ENCODE measurements around the gene ZNF768.
"Not testable (repeated sequence)": the region's sequence is repeated elsewhere in the genome, so short reads cannot be mapped to it uniquely, and the experiment has no call there.

ZNF768 gene

DNA sequence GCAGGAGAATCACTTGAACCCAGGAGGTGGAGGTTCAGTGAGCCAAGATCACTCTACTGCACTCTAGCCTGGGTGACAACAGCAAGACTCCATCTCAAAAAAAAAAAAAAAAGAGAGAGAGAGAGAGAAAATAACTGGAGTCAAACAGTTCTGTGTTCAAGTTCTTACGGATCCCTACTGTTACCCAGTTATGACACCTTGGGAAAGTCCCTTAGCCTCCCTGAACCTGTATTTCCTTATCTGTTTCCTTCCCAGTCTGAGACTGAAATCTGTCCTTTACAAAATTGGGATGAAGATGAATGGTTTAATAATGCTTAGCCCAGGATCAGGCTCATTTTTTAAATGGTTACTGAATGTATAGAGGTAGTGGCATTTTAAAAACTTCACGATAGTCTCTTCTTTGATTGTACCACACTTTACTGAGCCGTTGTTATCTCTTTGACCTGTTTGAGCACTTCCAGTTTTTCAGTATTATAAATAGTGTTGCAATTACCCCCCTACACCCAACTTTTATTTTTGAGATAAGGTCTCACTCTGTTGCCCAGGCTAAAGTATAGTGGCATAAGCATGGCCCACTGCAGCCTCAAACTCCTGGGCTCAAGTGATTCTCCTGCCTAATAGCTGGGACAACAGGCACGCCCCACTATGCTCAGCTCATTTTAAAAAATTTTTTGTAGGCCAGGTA, 17.1 kb downstream of the ZNF768 start:
- DNase-seq (ENCODE audit: low spot score): no peak

DNA sequence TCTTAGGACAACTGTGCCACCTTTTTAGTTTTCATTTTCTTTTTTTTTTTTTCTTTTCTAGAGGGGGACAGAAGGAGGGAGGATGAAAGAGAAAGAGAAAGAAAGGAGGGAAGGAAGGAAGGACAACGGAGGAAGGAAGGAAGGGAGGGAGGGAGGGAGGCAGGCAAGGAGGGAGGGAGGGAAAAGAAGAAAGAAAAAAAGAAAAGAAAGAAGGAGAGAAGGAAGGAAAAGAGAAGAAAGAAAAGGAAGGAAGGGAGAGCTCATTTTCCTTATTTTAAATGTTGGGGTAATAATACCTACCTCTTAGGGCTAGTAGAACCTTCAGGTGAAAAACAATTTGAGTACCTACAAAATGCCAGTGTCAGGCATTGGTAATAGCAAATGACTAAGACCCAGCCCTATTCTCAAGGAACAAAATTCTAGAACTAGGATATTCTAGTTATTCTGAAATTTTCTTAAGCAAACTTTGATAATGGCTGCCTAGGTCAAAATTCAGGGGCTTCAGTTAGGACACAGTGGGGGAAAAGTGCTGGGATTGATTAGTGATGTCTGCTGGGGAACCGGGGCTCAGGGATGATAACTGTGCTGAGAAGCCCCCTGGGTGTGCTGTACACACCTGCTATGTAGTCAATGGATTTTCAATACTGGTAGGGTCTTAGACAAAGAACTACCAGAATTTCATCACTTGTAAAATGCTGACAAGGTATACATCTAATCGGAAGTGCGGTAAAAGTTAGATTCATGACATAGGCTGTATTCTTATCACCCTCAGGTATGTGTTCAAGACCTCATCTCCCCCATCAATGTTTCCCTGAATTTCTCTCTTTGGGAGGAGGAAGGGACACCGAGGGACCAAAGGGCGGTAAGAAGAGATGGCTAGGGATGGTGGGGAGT, 22.7 kb downstream of the ZNF768 start:
- DNase-seq (ENCODE audit: low spot score): no peak

DNA sequence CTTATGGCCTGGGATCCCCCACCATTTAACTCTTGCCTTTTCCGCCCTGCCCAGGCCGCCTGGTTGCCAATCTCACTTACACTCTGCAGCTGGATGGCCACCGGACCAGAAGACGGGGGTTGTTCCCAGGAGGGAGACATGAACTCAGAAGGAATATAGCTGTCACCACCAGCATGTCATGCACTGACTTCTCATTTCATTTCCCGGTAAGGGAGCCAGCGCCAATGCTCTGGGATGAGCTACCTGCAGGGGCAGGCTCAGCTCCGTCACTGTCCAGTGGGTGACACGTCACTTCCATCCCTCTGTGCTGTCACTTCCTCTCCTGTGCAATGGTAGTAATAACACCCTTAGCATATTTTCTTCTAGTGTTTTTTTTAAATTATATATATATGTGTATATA, 27.1 kb downstream of the ZNF768 start:
- no peak for DNase-seq (ENCODE audit: low spot score)

DNA sequence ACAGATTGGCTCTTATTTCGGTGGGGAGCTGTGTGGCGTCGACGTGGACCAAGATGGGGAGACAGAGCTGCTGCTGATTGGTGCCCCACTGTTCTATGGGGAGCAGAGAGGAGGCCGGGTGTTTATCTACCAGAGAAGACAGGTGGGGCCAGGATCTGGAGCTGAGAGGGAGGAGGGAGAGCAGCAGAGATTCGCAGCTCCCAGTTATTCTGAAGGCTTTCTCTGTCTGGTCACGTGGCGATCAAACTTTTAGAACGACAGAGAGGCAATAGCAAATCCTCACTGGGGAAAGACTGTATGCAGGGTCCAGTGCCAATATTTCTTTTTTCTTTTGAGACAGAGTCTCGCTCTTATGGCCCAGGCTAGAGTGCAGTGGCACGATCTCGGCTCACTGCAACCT, 31.7 kb downstream of the ZNF768 start:
- no peak for DNase-seq (ENCODE audit: low spot score)

DNA sequence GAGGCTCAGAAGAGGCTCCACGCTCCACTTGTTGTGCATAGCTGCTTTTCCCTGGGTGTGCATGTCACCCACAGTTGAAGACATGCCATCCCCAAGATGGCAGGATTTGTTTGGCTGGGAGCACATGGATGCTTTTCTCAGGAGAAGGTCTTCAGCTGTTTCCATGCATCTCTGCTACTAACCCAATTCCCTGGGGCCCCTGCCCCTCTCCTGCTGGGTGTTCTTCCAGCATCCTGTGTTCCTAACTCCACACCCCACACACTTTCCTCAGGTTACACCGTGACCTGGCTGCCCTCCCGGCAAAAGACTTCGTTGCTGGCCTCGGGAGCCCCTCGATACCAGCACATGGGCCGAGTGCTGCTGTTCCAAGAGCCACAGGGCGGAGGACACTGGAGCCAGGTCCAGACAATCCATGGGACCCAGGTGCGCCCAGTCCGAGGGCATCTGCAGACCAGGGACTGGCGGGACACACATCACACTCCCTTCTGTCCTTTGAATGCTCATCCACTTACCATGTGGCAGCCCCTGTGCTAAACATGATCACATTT, 32.4 kb downstream of the ZNF768 start:
- DNase-seq (ENCODE audit: low spot score): no peak

DNA sequence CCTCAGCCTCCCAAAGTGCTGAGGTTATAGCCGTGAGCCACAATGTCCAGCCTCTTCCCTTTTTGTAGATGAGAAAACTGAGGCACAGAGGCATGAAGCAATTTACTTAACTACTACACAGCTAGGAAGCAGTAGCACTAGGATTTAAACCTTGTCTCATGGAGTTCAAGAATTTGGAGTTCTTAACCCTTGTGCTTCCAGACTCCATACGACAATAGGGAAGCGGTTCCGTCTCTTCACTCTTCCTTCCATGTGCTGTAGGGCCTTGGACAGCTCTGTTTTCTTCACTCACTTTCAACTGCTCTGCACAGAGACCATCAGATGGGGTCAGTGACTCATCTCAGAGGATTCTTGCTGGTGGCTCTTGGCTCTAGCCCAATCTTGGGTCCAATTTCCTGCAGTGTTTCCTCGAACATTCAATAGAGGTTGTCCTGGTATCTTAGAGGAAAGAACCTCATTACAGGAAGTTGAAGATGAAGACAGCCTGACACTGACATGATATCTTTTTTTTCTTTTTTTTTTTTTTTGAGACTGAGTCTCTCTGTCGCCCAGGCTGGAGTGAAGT, 34.5 kb downstream of the ZNF768 start:
- DNase-seq (ENCODE audit: low spot score): no peak

DNA sequence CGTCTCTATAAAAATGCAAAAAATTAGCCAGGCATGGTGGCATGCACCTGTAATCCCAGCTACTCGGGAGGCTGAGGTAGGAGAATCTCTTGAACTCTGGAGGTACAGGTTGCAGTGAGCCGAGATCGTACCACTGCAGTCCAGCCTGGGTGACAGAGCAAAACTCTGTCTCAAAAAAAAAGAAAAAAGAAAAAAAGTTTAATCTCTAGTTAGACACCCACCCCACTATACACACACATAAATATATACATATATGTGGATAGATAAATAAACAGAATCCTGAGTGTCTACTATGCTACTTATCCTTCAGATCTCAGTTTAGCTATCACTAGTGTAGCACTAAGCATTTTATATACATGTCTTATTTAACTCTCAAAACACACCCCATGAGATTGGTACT, 35.1 kb downstream of the ZNF768 start:
- DNase-seq (ENCODE audit: low spot score): no peak

DNA sequence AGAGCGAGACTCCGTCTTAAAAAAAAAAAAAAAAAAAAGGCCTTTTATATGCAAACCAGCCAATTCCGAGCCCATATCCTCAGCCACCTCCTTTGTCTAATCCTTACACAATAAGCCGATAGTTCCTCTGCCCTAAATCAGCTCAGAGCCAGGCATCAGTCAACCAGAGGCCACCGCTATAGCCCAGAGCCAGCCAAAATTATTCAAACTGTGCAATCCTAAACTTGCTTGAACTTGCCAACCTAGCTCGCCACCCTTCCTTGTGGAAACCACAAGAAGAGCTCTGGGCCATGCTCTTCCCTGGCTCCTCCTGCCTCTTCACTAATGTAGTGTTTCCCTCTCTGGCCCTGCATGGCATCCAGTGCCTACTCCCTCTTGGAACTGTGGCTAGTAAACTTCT, 36.2 kb downstream of the ZNF768 start:
- no peak for DNase-seq (ENCODE audit: low spot score)

DNA sequence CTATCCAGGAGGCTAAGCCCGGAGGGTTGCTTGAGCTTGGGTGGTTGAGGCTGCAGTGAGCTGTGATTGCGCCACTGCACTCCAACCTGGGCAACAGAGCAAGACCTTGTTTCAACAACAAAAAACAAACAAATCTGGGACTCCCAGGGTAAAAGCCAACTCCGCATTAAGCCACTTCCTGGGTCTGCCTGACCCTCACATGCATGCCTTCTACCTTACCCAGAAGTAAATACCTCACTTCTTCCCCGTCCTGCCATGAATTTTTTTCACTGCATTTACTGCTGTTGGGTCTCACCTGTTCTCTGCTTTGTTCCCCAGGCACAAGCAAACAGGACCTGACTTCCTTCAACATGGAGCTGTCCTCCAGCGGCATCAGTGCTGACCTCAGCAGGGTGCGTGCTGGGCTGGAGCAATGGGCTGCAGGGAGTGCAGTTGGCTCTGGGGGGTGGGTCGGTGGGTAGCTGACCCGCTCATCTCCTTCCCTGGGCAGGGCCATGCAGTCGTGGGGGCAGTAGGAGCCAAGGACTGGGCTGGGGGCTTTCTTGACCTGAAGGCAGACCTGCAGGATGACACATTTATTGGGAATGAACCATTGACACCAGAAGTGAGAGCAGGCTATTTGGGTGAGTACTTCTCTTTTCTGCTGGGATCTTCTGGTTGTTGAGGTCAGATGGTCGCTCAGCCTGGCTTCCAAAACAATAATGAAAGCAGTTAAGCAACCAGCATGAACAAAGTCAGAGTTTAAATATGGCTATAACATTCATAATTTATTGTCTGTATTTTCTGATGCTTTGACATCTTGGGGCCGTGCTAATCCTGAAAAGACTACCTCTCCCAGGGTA, 37.4 kb downstream of the ZNF768 start:
- DNase-seq (ENCODE audit: low spot score): no peak

DNA sequence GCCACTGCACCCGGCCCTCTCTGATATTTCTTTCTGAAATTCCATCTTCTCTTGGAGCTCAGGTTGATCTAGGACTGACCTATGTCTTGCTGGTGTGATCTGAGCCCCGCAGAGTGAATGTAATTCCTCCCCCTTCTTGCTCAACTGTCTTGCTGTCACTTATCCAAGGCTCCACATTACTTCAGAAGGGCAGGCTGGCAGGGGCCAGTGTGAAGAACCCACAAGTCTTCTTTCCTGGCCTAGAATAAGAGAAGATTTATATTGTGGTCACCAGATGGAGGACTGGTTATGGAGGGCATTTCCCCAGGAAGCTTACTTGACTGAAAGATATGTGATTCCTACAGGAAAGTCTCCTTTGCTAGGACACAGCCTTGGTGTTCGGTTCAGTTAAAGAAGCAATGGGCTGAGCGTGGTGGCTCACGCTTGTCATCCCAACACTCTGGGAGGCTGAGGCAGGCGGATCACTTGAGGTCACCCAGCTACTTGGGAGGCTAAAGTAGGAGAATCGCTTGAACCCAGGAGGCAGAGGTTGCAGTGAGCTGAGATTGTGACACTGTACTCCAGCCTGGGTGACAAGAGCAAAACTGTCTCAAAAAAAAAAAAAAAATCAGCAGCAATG, 40.4 kb downstream of the ZNF768 start:
- DNase-seq (ENCODE audit: low spot score): no peak

DNA sequence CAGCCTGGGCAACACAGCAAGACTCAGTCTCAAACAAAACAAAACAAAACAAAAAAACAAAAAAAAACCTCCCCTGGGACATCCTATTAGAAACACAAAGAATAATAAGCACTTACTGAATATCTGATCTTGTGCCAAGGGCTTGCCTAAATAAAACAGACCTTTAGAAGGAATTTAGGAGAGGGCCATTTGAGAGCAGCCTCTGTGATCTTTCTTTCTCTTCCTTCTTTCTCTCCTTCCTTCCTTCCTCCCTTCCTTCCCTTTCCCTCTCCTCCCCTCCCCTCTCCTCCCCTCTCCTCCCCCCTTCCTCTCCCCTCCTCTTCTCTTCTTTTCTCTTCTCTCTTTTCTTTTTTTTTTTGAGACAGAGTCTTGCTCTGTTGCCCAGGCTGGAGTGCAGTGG, 41.5 kb downstream of the ZNF768 start:
- DNase-seq (ENCODE audit: low spot score): no peak

DNA sequence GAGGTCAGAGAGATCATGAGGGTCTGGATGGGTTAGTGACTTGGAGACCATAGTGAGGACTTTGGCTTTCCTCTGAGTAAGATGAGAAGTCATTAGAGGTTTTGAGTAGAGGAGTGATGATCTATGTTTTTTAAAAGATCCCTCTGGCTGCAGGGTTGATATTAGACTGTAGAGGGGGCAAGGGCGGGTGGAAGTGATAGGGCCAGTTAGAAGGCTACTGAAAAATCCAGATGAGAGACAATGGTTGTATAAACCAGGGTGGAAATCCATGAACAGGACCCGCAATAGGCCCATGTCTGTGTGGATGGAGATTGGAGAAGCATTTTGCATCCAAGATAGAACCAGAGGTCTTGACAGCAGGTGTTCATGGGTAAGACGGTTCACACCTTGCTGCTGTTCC, 44.0 kb downstream of the ZNF768 start:
- DNase-seq (ENCODE audit: low spot score): no peak

DNA sequence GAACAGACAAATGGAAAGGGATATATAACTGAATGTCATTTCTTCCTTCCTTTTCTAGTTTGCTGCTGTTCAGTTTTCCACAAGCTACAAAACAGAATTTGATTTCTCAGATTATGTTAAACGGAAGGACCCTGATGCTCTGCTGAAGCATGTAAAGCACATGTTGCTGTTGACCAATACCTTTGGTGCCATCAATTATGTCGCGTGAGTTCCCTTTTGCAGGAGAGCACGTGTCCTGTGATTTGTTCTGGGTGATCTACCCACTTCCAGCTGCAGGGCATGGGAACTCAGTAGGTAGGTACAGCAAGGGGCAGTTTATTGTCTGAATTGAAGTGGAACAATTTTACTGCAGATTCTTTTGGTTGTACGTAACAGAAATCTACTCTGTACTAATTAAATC, 45.0 kb downstream of the ZNF768 start:
- DNase-seq (ENCODE audit: low spot score): no peak

DNA sequence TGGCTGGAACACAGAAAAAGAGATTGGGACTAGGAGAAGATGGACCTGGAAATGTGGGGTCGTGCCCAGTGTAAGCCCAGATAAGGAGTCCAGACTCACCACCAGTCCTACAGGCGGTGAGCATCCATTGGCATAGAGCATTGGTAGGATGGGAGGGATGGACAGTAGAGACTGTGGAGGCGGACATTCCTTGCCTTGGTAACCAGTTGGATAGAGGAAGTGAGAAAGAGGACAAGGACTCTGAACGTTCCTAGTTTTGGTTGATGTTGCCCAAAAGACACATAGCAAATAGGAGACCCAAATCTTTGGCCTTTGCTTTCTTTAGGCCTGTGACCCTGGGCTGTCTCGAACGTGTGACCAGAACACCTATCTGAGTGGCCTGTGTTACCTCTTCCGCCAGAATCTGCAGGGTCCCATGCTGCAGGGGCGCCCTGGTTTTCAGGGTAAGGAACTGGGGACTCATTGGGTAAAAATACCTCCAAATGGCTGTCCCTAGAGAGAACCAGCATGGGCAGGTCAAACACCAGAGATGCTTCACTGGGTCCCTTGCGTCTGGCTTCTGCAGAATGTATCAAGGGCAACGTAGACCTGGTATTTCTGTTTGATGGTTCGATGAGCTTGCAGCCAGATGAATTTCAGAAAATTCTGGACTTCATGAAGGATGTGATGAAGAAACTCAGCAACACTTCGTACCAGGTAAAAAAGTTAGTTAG, 47.4 kb downstream of the ZNF768 start:
- DNase-seq (ENCODE audit: low spot score): no peak

DNA sequence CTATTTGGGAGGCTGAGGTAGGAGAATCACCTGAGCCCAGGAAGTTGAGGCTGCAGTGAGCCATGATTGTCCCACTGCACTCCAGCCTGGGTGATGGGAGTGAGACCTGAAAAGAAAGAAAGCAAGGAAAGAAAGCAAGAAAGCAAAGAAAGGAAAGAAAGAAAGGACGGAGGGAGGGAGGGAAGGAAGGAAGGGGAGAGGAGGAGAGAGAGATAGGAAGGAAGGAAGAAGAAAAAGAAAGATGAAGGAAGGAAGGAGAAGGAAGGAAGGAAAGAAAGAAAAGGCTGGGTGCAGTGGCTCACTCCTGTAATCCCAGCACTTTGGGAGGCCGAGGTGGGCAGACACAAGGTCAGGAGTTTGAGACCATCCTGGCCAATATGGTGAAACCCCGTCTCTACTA, 48.6 kb downstream of the ZNF768 start:
- DNase-seq (ENCODE audit: low spot score): not testable (repeated sequence)

DNA sequence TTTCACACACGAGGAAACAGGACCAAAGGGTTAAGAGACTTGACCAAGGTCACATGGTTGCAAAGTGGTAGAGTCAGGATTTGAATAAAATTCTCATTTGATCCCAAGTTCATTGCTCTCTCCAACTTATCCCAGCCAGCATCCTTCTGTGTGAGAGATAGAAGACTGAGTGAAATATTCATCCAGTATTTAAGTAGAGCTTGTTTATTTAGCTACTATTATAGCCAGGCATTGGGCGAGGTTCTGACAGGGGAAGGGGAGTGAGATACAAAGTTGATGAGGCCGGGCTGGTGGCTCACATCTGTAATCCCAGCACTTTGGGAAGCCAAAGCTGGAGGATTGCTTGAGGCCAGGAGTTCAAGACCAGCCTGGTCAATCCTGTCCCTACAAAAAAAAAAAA, 49.4 kb downstream of the ZNF768 start:
- no peak for DNase-seq (ENCODE audit: low spot score)

DNA sequence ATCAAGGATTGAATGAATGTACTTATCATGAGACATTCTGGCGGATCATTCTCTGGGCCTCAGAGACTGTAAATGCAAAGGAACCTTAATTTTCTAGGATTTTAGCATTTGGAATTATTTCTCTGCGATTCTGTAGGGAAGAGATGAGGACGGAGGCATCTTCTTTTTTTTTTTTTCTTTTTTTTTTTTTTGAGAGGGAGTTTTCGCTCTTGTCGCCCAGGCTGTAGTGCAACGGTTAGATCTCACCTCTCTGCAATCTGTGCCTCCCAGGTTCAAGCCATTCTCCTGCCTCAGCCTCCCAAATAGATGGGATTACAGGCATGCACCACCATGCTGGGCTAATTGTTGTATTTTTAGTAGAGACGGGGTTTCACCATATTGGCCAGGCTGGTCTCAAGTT, 51.7 kb downstream of the ZNF768 start:
- DNase-seq (ENCODE audit: low spot score): no peak

DNA sequence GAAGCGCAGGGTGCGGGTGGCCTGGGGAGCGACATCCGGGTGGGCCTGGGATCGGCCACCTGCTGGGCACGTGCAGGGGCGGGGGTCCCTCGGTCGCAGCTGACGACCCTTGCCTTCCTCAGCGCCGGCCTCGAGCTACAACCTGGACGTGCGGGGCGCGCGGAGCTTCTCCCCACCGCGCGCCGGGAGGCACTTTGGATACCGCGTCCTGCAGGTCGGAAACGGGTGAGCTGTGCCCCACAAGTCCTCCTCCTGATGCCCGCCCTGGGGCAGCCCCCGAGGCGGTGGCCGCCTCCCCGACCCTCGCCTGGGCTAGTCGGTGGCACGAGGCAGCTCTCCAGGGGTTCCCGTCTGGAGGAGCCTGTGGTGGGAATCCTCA, 52.3 kb downstream of the ZNF768 start:
- no peak for DNase-seq (ENCODE audit: low spot score)

Measured in ecto neural progenitor cell (in vitro differentiated cells).